Activated CD8-positive, alpha-beta memory T cell treated with anti-CD3 and anti-CD28 coated beads for 48 hours (primary cell): ENCODE measurements around the gene PYGO1.
A peak's percentile ranks its signal among the peaks of the same experiment; 100 is the strongest.
"Not testable (repeated sequence)": the region's sequence is repeated elsewhere in the genome, so short reads cannot be mapped to it uniquely, and the experiment has no call there.

Experiments used
- DNase-seq, 3 experiments: peaks; one replicate each; pipeline ENCODE4 v3.0.0-alpha.2; 2020; ENCODE audit warnings: low read depth in 2 of 3, low spot score in 2 of 3

PYGO1 gene, protein sequence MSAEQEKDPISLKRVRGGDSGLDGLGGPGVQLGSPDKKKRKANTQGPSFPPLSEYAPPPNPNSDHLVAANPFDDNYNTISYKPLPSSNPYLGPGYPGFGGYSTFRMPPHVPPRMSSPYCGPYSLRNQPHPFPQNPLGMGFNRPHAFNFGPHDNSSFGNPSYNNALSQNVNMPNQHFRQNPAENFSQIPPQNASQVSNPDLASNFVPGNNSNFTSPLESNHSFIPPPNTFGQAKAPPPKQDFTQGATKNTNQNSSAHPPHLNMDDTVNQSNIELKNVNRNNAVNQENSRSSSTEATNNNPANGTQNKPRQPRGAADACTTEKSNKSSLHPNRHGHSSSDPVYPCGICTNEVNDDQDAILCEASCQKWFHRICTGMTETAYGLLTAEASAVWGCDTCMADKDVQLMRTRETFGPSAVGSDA

DNA sequence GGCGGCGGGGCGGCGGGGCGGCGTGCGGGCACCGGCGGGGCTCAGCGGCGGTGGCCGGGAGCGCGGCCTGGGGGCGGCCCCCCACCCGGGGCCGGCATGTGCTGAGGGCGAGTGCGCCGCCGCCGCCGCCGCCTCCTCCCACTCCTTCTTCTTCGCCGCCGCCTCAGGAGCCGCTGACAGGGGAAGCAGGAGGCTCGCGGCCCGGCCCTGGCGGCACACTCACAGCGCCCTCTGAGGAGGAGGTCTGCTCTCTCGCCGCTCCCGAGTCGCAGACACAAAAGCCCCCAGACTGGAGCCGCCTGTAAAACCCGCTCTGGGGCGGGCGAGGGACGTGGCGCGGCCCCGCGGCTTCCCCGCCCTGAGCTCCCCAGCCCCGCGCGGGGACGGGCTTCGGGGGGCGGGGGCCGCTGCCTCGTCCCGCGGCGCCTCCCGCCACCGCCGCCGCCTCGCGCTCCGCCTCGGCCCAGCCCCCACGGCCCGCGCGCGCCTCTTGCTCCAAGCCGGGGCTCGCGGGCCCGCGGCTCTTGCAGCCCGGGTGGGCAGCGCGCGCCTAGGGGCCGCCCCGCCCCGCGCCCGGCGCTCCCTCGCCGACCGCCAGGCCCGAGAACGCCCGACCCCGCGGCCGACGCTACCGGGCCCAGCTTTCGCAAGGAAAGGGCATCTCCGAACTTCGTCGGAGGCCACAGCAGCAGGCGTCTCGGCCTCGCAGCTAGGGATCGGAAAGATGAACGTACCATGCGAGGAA, at the start of gene PYGO1:
Gene PYGO1 (minus strand): TSS at position 276 of the 745 bp plus-strand sequence. CDS start 462 bp downstream, outside the sequence.
- DNase-seq = peak in 2 of 3 experiments; percentile 5 to 9

DNA sequence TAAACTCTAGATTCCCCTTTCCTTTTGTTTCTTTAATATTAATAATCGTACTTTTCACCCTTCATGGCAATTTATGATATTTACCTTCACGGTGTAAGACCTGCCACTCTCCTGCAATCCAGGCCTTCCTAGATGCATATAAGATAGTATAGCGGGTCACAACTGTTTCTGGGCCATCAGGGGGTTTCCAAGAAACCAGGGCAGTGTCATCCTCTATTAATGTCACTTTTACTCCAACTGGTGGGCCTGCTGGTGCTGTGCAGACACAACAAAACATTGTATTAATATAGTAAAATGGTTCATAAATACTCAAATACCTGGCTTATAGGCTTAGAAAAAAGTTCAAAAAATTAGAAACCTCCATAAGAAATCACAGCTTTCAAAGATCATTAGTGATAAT, 48.9 kb upstream of the PYGO1 start:
- no peak for DNase-seq

DNA sequence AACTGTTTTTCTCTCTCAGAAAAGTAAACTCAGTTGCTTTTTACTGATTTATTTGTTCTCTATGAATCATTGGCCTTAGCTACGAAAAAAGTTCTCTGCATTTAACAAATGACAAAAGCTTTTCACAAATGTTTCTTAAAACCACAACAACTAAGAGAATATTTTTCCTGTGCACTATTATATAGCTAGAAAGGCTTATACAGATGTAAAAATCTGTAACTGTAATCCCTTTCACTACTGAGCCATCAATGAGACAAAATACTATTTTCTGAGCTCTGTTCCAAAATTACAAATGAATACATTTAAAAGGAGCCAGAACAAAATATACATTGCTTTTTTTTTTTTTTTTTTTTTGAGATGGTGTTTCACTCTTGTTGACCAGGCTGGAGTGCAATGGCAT, 45.6 kb upstream of the PYGO1 start:
- no peak for DNase-seq

DNA sequence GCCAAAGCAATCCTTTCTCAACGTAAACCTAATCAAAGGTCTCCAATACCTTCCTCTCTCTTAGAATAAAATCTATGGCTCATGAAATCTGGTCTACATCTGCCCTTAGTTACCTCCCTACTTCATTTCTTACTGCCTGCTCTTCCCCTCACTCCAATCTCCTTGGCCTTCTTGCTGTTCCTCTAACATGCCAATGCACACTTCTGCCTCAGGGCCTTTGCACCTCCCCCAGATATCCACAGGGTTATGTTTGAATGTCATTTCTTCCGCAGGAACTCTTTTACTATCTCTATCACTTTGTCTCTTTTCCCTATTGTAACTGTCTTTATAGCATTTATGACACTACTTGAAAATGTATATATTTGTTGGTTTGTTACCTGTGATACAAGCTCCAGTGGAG, 44.3 kb upstream of the PYGO1 start:
- no peak for DNase-seq

DNA sequence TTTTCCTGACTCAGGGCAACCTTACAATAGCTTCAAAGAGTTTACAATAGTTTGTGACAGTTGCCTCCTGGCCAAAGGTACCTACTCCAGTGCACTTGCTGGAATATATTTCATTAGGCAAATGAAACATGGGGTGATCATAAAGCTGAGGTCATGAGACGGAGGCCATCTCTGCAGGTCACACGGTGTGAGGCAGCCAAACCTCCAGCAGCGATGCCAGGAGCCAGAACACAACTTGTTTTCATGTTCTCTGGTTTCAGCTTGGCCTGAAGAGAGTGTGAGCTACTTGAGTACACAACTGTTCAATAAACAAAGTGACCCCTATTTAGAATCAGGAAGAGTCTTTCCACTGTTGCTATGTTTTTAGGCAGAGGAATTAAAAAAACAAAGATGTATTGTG, 42.7 kb upstream of the PYGO1 start:
- no peak for DNase-seq

DNA sequence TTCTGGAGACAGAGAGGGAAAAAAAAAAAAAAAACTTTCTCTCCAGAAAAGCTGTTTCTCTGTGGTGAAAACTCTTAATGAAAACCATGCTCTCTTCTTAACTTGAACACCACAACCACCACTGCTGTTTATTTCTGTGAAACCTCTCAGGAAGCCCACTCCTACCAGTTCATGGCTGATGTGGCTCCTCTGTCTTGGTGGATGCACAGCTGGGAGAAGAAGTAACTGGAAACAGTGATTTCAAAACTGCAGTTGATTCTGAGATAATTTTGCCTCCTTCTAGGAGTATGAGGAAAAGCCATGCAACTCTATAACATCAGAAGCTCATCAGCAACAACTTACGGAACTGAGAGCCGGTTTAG, 40.2 kb upstream of the PYGO1 start:
- DNase-seq = no peak

DNA sequence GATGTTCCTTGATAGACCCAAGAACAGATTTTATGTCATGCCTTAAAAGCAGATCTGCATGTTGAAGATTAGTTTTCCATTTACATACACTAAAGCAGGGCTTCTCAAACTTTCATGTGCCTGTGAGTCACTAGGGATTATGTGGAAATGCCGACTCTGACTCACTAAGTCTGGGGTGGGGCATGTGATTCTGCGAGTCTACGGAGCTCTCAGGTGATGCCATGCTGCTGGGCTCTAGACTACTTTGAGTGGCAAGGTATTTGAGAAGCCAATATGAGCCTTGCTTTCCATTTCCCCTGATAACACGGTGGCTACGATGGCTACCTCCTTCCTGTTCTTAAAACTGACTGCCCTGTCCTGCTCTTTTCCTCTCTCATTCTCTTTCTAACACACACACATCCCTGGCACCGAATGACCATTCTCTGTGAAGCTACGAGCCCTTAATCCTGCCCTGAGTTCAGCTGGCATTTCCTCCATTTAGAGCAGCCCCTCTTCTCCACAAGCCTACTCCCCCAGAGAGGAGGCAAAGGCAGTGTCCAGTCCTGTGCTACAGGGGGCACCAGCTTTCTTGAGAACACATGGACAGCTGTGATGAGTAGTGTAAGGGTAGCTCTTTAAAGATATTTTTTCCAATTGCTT, 39.7 kb upstream of the PYGO1 start:
- no peak for DNase-seq

DNA sequence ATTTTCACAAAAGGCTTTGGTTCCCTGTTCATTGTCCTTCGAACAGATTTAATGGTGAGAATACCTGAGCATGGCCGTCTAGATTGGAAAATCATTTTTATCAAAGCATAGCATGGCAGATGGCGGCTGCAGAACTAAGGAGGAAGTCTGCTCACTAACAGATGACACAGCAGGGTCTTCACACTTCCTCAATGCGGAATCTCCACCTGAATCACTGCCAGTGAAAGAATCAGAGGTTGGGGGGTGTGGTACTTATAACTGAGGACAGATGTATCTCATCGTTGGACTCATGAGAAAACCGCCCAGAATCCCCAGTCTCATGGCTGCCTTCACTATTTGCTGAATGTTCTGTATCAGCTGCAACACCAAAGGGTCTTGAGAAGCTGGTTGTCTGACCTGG, 31.6 kb upstream of the PYGO1 start:
- no peak for DNase-seq

DNA sequence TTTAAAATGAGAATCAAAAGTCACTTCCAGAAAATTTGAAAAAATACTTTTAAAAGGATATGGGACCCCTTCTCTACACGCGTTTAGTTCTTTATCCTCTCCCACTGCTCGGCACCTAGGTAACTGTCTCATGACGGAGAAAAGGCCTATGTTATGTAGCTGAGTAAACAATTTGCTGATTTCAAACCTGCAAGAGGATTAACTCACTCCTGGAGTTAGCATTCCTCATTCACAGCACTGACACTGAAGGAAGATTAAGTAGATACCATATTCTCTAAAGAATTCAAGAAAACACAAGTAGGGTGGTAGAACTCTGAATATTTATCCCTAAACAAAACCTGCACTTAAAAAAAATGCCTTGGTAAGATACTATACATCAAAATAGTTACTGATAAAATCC, 30.2 kb upstream of the PYGO1 start:
- DNase-seq = no peak

DNA sequence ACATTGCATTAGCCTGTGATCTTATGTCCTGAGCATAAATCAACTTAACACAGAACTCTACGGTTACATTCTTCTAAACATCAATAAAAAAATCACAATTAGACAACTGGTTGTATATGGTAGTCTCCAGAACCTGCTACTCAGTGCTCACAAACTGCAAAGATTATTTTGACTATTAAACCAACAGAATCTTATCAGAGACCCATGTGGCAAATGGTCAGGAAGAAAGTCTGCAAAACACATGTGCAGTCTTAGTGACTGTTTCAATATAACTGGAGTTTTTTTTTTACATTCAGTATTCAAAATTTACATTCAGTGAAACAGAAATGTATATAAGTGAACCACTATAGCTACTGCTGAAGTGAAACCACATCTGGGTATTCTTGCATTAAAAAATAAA, 27.3 kb upstream of the PYGO1 start:
- no peak for DNase-seq

DNA sequence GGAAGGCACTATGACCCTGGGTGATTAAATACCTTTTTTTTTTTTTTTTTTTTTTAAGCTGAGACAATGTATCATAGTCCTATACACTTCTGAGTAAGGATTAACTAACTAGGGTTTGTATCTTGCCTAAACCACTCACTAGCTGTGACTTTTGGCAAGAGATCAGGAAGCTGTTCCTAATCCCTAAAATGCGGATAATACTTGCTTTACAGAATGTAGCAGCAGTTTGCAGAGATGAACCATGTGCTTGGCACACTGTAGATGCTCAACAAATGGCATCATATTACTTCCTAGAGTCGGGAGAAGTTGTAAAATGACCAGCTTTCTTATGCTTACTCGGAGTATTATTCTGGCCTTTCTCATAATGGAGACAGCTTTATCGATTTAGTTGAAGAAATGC, 25.6 kb upstream of the PYGO1 start:
- no peak for DNase-seq

DNA sequence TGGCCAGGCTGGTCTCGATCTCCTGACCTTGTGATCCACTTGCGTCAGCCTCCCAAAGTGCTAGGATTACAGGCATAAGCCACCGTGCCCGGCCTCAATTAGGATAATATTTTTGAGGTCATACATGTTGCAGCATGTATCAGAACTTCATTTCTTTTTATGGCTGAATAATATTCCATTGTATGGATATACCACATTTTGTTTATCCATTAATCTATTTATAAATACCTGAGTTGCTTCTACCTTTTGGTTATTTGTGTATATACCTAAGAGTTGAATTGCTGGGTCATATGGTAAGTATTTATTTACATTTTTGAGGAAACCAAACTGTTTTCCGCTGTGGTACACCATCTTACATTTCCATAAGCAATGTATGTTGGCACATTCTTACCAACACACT, 18.1 kb upstream of the PYGO1 start:
- DNase-seq = no peak

DNA sequence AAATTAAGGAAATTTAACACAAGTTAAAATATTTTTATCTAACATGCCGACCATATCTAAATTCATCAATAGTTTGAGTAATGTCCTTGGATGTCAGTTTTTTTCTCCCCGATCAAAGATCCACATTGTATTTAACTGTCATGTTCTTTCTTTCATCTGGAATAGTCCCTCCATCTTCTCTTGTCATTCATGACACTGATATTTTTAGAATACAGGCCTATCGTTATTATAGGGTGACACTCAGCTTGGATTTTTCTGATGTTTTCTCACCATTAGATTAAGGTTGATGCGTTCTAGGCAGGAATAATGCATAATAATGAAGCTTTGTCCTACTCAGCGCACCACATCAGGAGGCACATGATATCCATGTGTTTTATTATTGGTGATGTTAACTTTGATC, 13.2 kb upstream of the PYGO1 start:
- DNase-seq = no peak

DNA sequence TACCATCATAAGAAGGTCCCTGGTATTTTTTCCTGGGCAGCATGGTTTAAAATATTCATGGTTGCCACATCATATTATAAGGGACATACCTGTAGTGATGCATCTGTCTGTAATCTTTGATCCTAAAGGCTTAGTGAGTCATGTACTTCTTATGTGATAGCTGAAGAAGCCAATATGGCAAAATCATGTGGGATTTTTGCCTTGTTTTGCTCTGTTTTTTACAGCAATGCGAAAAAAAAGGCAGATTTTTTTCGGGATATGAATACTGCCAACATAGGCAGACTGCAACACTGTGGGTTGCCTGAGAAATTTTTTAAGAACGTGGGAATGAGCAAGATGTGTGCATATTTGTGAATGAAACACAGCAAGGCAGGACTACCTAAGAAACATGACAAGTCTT, 11.3 kb upstream of the PYGO1 start:
- DNase-seq = no peak

DNA sequence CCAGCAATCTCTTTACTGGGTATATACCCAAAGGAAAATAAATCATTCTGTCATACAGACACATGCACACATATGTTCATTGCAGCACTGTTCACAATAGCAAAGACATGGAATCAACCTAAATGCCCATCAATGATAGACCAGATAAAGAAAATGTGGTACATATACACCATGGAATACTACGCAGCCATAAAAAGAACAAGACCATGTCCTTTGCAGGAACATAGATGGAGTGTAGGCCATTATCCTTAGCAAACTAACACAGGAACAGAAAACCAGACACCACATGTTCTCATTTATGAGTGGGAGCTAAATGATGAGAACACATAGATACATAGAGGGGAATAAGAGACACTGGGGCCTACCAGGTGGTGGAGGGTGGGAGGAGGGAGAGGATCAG, 4.9 kb upstream of the PYGO1 start:
- DNase-seq = not testable (repeated sequence)

DNA sequence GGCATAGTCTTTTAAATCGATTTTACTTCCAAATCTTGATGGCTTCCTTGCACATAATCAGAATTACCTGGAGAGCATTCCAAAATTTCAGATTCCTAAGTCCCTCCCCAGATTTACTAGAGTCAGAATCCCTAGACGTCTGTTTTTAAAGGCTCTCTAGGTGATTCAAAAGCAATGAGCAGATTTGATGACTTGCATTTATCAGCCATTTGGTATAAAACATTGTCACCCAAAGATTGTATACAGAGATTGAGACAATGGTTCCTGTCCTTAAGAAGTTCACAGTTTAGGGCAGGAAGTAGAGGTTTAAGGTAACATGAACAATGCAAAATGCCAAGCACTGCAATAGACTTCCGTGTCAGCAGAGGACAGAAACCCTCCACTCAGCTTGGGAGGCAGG, 2.6 kb upstream of the PYGO1 start:
- DNase-seq = no peak

DNA sequence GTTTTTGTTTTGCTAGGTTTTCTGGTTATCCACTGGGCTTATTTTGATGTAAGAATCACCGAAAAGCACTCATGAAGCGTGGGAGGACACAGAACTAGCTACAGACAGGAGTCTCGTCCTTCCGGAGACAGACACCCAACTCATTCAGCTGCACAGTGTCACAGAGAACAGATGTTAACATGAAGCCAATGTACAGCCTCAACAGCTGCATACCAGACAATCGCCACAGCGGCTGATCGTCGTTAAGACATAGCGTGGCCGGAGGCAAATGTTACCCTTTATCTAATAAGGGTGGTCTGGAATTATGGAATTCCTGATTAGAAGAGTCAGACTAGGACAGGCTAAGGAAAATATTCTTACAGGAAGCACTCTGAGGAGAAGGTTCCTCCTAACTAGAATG, 1.1 kb upstream of the PYGO1 start:
- DNase-seq = no peak

DNA sequence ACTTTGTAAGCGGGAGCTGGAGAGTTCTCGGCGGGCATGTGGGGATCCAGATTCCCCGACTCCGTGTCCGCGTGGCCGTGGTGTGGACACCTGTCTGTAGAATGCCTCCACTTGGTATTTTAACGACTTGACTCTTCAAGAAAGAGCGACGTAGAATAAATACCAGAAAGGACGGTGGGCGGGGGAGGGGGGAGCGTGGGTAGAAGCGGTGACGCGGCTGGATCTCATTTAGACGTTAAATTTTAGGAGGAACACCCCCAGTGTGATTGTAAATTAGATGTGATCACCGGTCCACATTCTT, 620 bp upstream of the PYGO1 start:
- no peak for DNase-seq

DNA sequence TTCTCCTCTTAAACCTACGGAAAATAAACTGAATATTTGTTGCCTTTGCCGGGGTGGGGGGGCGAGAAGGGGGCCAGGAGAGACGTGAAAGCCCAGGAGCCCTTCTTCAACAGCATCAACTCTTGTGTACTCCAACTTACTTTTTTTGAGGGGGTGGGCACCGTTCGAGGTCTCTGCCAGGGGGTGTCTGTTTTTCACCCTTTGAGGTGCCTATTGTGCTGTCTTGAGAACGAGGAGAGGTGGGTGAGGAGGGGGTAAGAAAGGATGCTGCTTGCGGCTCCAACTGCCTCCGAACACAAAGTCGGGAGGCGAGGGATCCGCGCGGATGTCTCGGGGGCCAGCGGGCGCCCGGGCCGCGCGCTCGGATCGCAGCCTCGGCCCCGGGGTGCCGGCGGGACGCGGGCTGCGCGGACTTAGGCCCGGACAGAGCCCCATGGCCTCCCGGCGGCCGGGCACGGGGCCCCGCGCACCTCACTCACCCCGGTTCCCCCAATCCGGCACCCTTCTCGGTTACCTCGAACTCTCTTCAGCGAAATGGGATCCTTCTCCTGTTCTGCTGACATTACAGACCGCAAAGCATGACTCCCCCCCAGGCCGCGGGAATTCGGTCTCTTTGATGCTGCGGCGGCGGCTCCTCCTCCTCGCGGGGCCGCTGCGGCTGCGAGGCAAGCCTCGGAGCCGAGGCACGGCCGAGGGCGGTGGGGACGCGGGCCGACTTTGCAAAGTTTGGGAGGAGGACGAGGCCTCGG, 650 bp downstream of the PYGO1 start:
- DNase-seq = peak in 1 of 3 experiments; percentile 10

DNA sequence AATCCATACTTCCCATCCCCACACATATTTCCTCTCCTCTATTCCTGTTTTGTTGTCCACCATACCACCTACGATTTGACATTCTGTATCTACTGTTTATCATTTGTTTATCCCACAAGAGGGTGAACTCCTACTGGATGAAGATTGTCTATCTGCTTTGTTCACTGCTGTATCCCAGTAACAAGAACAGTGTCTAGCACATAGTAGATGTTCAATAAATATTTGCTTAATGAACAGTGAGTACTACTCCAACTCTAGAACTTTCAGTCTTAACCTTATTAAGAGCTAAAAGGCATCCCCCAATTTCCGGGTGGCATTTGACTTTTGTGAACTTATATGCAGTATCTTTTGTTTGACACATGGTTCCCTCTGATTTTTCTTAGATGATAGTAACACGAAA, 1.3 kb downstream of the PYGO1 start:
- no peak for DNase-seq

DNA sequence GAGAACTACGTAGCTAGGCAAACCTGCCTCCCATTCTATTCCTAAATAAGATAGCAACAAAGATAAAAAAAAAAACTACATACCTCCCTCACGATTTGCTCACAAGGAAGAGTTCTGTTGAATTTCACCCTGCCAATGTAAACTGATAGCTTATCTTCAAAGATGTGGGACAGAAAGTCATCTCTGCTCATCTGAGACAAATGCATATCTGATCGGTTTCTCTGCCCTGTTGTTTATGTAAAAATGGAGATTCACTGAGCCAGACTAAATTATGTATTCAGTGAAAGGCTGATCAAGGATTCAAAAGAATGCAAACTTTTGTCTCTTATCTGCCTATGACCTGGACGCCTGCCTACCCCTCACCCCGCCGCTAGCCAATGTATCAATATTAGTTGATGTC, 11.2 kb downstream of the PYGO1 start:
- DNase-seq = no peak

DNA sequence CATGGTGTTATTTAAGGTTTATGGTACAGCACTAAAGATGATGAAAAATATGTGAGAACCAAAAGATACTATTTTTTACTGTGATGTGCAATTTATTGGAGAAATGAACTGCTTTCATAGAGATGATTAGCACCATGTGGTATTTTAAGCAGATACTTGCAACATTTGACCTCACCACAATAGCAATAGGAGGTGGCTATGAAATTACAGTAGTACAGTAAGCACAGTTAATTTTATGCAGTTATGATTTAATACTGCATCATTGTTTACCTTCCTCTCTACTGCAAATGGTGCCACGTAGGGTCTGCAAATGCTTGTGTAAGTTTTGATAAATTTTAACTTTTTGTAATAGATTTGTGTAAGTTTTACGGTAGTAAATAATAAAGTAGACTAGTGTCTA, 14.0 kb downstream of the PYGO1 start:
- no peak for DNase-seq
